ENCODE measurements around the gene PITPNM3.

The PITPNM3 gene

DNA sequence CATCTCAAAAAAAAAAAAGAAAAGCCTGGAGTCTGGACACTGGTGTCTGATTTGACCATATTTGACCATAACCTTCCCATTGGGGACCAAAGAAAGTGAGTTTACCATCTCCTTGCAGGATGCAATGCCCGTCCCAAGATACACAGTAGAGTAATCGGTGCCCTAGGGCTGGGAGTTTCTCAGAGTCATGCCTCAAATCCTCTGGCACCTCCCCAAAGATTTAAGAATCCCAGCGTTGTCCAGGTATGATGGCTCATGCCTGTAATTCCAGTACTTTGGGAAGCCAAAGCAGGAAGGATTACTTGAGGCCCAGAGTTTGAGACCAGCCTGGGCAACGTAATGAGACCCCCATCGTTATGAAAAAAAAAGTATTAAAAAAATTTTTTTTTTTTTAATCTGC, 5.0 kb downstream of the PITPNM3 start:
- DNase-seq = no peak

DNA sequence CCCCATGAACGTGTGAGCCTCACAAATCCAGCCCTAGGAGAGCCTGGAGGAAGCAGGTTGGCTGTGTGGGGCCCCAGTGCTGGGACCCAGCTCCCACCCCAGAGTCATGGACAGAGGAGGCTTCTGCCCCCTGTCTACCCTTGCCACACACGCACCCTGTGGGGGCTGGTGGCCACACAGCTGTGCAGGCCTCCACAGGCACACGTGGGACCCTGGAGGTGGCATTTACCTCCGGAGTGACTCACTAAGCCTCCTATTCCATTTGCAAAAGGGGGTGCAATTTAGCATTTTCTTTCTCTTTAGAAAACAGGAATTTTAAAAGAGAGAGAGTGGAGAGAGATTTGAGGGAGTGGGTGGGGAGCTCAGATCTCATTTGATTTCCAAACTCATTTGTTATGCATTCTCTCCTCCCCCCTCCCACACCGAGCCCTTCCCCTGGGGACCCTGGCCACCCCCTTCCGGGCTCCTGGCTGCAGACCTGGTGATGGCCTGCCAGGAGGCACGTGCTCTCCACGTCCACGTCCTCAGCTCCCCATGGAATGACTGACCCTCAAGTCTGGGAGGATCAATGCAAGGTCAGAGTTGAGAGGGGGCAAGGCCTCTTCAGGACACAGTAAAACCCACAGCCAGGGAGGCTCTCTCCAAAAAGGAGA, 6.8 kb downstream of the PITPNM3 start:
- DNase-seq = no peak

GRCh38 chr17:6548578-6549330, 7.6 kb downstream of the PITPNM3 start:
- no peak for DNase-seq

DNA sequence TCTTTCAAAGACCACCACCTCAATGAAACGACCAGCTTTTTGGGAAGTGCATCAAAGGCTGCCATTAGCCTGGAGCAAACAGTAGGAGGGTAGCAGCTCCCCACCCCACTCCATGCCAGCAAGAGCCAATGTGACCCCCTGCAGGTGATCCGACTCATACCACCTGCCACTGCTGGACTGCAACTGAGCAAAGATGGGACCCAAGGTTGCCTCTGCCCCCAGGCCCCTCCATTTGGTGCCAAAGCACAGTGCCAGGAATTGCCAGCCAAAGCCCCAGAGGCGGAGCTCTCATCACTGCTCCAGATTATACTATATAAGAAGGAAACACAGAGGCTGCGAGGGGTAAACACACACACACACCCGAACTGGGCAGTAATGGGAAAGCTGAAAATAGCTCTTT, 8.3 kb downstream of the PITPNM3 start:
- DNase-seq = no peak

- no peak for DNase-seq
Observed at GRCh38 chr17:6547336-6547735, 9.0 kb downstream of the PITPNM3 start.

DNA sequence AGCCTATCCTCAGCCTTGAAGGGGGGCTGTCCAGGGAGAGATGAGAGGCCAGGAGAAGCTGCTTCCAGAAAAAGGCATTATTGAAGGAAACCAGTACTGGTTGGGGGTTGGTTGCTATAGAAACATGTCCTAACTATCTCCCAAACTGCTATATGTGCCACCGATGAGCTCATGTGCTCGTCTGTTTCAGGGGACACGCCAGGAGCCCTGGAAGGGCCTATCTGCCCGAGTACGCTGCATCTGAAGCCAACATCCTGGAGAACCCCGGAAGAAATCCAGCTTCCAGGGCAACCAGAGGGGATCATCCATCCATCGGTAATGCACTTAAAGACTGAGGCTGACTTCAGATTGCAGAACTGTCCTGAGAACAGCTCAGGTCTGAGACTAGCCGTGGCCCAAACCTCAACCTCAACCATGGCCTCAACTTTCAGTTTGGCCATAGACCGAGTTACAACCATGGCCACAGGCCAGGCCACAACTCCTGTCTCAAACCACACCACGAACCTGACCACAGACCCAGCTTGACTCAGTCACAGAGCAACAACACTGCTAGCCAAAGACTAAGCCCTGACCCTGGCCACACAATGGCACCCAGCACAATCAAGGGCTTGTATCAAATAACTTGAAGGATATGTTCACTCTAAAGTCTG, 10.2 kb downstream of the PITPNM3 start:
- no peak for DNase-seq

- DNase-seq = no peak
Observed at GRCh38 chr17:6545291-6545690, 11.1 kb downstream of the PITPNM3 start.

GRCh38 chr17:6544011-6544370, 12.4 kb downstream of the PITPNM3 start:
- DNase-seq = no peak

- DNase-seq = no peak
Observed at GRCh38 chr17:6543079-6544010, 13.0 kb downstream of the PITPNM3 start.

DNA sequence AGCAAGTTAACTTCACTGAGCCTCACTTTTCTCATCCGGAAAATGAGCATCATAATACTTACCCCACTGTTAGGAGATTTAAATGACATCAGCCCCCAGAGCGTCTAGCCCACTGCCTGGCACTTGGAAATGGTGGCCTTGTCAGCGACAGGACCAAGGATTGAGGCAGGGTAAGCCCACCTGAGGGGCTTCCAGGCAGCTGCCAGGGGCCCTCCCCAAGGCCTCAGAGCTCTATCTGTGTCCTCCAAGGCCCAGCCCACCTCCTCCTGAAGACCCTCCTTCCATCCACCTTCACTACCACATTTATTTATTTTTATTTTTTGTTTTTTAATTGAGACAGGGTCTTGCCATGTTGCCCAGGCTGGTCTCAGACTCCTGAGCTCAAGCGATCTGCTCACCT, 13.8 kb downstream of the PITPNM3 start:
- DNase-seq = no peak

DNA sequence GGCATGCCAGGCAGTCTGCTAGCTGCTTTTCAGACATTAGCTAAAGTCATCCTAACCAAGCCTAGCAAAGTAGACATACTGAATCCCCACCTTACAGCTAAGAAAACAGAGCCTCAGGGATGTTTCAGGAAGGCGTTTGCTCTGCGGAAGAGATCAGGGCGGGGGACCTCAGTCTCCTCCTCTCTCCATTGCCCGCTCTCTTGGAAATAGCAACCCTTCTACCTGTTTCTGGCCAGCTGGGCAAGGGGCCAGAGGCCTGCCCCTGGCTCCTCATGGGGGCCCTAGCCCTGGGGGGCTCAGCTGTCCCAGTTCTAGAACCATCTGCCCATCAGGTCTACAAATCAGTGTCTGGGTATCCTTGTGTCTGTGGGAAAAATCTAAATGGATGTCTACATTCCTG, 14.5 kb downstream of the PITPNM3 start:
- DNase-seq = no peak

DNA sequence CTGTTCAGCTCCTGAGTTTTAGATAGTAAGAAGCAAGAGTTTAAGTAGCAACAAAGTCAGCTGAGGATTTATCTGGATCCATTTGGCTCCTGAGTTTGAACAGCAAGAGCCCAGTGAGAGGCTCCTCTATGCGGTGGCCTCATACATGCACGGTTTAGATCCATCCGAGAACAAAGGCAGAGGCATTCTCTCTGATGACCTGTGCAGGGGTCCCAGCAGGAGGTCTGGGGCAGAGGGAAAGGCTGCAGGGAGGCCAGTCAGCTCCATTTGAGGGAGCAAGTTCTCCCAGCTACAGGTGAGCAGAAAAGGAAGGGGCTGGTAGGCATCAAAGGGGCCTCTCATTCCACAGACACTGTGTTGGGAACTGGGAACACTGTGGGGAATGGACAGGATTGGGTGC, 16.5 kb downstream of the PITPNM3 start:
- DNase-seq = no peak

GRCh38 chr17:6536566-6537065, 19.7 kb downstream of the PITPNM3 start:
- DNase-seq = no peak

DNA sequence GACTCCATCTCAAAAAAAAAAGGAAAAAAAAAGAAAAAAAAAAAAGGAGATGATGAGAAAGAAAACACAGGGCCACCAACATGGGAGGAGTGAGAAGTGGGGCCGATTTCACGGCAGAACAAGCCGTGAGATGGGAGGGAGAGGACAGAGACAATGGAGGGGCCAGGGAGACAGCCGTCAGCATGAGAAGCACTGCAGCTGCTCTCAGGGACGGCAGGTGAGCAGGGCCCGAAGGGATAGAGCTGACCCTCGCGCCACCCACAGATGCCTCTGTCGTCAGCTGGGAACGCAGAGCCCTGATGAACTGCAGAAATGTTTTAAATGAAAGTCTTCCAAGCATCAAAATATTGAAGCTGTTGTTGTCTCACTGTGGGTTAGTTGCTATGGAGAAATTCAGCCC, 20.3 kb downstream of the PITPNM3 start:
- no peak for DNase-seq

DNA sequence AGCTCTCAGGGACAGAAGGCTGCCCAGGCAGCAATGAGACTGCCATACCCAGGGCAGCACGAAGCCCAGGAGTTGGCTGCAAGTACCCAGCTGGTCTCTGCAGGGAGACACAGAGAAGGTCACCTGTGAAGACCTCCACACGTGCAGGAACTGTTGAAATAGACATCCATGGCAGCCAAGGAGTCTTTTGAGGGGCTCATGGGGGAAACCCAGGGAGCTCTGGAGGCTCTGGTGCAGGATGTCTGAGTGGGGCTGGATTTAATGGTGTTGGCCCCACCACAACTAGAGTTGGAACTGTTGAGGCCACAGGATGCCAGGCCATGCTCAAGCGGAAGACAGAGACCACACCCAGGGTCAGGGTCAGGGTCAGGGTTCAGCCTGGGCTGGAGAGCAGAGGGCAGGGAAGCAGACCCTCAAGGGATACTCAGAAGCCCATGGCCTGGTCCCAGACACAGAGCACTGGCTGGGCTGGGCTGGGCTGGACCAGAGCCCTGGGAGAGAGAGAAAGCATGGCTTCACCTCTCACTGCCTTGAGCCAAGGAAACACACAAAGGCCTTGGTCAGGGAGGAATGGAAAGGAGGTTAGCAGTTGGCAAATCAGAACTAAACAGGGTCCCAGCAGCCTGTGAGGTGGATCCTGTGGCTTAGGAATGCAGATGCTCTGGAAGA, 21.4 kb downstream of the PITPNM3 start:
- no peak for DNase-seq

DNA sequence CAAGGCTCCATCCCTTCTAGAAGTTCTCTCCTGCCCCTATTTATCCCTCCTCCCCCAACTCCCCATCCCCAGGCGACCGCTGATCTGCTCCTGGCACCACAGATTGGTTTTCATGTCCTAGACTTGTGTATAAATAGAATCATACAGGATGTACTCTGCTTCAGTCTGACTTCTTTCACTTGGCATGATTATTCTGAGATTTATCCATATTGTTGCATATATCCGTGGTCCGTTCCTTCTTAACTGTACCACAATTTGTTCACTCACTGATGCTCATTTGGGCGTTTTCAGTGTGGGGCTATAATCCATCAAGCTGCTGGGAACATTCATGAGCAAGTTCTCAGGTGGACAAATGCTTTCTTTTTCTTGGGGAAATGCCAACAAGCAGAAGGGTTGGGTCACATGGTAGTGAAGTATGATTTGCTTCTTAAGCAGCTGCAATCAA, 23.9 kb downstream of the PITPNM3 start:
- no peak for DNase-seq

- DNase-seq = no peak
Observed at GRCh38 chr17:6531575-6531974, 24.8 kb downstream of the PITPNM3 start.

DNA sequence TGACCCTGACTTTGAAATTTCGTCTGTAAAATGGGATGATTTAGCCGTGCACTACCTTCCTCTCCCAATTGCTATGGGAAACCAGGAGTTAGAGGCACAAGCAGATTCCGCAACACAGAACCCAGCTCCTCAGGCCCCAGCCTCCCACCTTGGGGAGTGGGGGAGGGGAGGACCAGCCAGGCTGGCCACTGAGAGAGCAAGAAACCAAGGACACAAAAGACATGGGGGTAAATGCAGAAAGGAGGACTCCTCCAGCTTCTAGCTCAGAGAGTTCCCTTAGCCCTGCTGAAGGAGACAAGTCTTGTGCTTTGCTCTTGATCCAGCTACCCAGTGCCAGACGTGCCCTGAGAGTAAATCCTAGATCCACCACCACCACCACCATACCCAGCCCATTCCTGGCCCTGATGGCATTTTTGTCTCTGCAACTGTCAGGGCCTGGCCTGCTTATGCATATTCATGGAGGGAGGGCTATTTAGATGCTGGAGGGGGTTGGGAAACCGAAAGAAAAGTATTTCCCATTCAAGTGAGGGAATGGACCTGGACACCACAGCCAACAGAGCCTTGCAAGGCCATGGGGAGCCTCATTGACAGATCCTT, 25.9 kb downstream of the PITPNM3 start:
- DNase-seq = no peak

DNA sequence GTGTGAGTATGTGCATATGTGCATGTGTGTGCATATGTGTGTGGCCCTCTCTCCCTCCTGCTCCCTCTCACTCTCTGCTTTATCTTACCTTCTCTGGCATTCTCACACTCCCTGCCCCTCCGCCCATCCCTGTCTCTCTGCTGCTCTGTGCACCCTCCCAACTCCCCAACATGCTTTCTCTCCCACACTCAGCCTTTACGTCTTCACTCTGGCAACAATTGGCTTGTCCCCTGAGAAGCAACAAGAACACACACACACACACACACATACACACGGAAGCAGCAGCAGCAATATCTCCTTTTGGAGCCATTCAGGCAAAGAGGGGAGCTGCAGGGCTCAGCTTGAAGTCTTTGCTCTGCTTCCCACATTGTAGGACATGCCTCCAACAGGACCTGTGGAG, 27.8 kb downstream of the PITPNM3 start:
- no peak for DNase-seq

DNA sequence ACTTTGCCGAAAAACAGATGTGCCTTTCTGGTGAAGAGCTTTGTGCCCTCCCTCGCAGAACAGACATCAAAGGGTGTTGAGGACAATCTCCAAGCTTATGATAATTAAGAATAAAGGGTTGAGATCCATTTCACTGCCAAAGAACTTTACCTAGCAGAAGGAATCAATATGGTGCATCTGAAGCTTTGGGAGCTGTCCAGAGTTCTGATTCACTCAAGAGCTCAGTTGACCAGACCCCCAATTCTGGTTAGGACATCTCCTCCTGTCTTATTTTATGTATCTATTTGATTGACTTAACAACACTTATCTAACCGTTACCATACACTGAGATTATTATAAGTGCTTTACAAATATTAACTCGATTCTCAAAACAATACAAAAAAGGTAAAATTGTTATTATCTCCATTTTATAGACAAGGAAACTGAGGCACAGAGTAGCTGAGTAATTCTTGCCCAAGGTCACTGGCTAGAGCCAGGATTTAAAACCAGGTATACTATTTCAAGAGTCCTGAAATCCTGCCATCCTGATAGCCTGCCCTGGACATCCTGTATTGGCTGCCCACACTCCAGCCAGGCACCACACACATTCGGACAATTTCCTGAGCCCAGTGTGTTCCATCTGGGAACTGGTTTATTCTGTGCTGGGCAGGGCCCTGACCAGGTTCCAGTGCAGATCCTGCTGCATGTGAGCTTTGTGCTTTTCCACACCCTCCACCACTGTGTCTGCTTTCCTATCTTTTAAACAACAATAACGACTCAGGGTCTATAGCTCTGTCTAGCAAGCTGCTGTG, 29.8 kb downstream of the PITPNM3 start:
- no peak for DNase-seq

- DNase-seq = no peak
Observed at GRCh38 chr17:6525731-6526130, 30.6 kb downstream of the PITPNM3 start.
